ENCODE data around the gene RAB20.

GRCh38 chr13:110554227-110554836, 7.2 kb downstream of the RAB20 start:
- TF ChIP-seq RAD21 (IDR thresholded peaks at IDR 0.05; ENCODE audit: low read depth) (no peak), YY1 (IDR thresholded peaks at IDR 0.05; ENCODE audit: low read depth) (no peak), NFIC (IDR thresholded peaks at IDR 0.05) (no peak), EGR1 (IDR thresholded peaks at IDR 0.05) (no peak)
- TF ChIP-seq, protein P1, sequence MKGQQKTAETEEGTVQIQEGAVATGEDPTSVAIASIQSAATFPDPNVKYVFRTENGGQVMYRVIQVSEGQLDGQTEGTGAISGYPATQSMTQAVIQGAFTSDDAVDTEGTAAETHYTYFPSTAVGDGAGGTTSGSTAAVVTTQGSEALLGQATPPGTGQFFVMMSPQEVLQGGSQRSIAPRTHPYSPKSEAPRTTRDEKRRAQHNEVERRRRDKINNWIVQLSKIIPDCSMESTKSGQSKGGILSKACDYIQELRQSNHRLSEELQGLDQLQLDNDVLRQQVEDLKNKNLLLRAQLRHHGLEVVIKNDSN (IDR thresholded peaks at IDR 0.05), result no peak

Data from Ishikawa (cell line).